K562 (cell line): Measurements from ENCODE around the gene CD79A. TPM values are rescaled to one million over a fixed set of nuclear protein-coding genes. Genes with fewer than 3 reads are reported as not detected.

Source experiments
- ATAC-seq: fragments of 200-7000 bp; cut with Tn5 transposase; 3 replicates; pipeline ENCODE4 v1.9.1; 2020; ENCODE audit warnings: moderate library complexity
- BruUV-seq: library from RNA; stranded (reverse); fragments of 400-500 nt; replicated peaks from 2 replicates; lab custom pipeline; 2021; lab: Mats Ljungman, UMichigan
- CTCF ChIA-PET: fragments of 300-600 bp; formaldehyde crosslinking; extraction: SDS; loops from one replicate; lab custom pipeline; 2021; ENCODE audit warnings: low intra/inter-chr PET ratio; lab: Yijun Ruan, JAX
- POLR2A ChIA-PET: fragments of 300-600, 350-650 bp; sonication (Branson Sonifier 250); formaldehyde crosslinking; extraction: SDS; loops from one replicate; lab custom pipeline; 2021; ENCODE audit warnings: antibody characterized with exemption, inconsistent platforms; lab: Yijun Ruan, JAX
- DNase-seq, 4 experiments: peaks; one replicate each; pipeline versions ENCODE4 v3.0.0 to v3.0.0-alpha.2; 2011 to 2018; ENCODE audit warnings: low spot score in 3 of 4, mixed read lengths in 3 of 4; ENCODE audit errors: extremely low read depth in 1 of 4
- FAIRE-seq: peaks from 2 replicates; lab custom pipeline; 2011; peaks lifted over from hg19 to GRCh38; lab: Jason Lieb, UNC
- H2AFZ ChIP-seq: 2 replicates; pipeline ENCODE4 v1.6.0; 2011; ENCODE audit warnings: low read depth, low read length, control low read depth, inconsistent platforms
- H3K27ac ChIP-seq: fragments of 200-600 bp; 3 replicates; pipeline ENCODE4 v1.8.0; 2011; ENCODE audit warnings: low read depth, mild to moderate bottlenecking, control low read depth, inconsistent platforms, low read length, moderate library complexity, mixed read lengths; ENCODE audit errors: extremely low read depth
- H3K27me3 ChIP-seq, 2 experiments: fragments of 300-600 bp in 1 of 2; 2 replicates in 1 of 2; 3 replicates in 1 of 2; pipeline versions ENCODE4 v1.6.0 to v1.8.0; 2011; ENCODE audit warnings: inconsistent platforms in 2 of 2, low read length in 2 of 2, mild to moderate bottlenecking in 1 of 2, mixed read lengths in 1 of 2, moderate library complexity in 1 of 2; ENCODE audit not compliant: control insufficient read depth in 2 of 2, insufficient read depth in 2 of 2
- H3K36me3 ChIP-seq: fragments of 300-600 bp; 3 replicates; pipeline ENCODE4 v1.8.0; 2011; ENCODE audit warnings: mild to moderate bottlenecking, low read length, inconsistent platforms; ENCODE audit not compliant: control insufficient read depth, insufficient read depth
- H3K4me1 ChIP-seq, 2 experiments: fragments of 200-600 bp in 1 of 2; replicated peaks in 1 of 2; 2 replicates in 1 of 2; 3 replicates in 1 of 2; pipeline versions ENCODE4 v1.5.1 to v1.8.0; 2011; ENCODE audit warnings: inconsistent platforms in 2 of 2, low read length in 2 of 2, mild to moderate bottlenecking in 1 of 2, mixed read lengths in 1 of 2, moderate library complexity in 1 of 2; ENCODE audit not compliant: control insufficient read depth in 2 of 2, insufficient read depth in 2 of 2
- H3K4me2 ChIP-seq: 2 replicates; pipeline ENCODE4 v1.6.1; 2011; ENCODE audit warnings: low read length, control low read depth, inconsistent platforms, mixed read lengths; ENCODE audit not compliant: insufficient read depth
- H3K4me3 ChIP-seq: fragments of 200-600 bp; sonication (generic), shearing (Covaris generic); 2 replicates; pipeline ENCODE4 v1.5.1; 2016; ENCODE audit warnings: control low read depth, inconsistent platforms
- H3K79me2 ChIP-seq: fragments of 200-600 bp; 3 replicates; pipeline ENCODE4 v1.8.0; 2011; ENCODE audit warnings: low read length, inconsistent platforms; ENCODE audit not compliant: control insufficient read depth, insufficient read depth
- H3K9ac ChIP-seq, 2 experiments: 2 replicates each; pipeline versions ENCODE4 v1.6.0 to v1.6.1; 2011; ENCODE audit warnings: low read depth in 2 of 2, low read length in 2 of 2, control low read depth in 1 of 2, inconsistent platforms in 1 of 2, mild to moderate bottlenecking in 1 of 2, mixed read lengths in 1 of 2; ENCODE audit not compliant: insufficient read depth in 1 of 2
- H3K9me1 ChIP-seq: one replicate; pipeline ENCODE4 v1.6.0; 2011; ENCODE audit warnings: inconsistent platforms, mild to moderate bottlenecking, low read length, moderate library complexity; ENCODE audit not compliant: control insufficient read depth, insufficient read depth
- H3K9me3 ChIP-seq: replicated peaks from 2 replicates; pipeline ENCODE4 v1.5.1; 2011; ENCODE audit warnings: low read depth, low read length, inconsistent platforms; ENCODE audit not compliant: control insufficient read depth, insufficient read depth
- H4K20me1 ChIP-seq: replicated peaks from 2 replicates; pipeline ENCODE4 v1.6.1; 2011; ENCODE audit warnings: low read length, inconsistent platforms, mixed read lengths; ENCODE audit not compliant: control insufficient read depth, insufficient read depth
- CBX3 ChIP-seq, 2 experiments: IDR thresholded peaks; 1 replicate in 1 of 2; 2 replicates in 1 of 2; pipeline ENCODE4 v1.6.1; 2012; ENCODE audit warnings: inconsistent platforms in 2 of 2, low read length in 2 of 2, borderline replicate concordance in 1 of 2, control low read depth in 1 of 2
- E2F6 ChIP-seq, 2 experiments: IDR thresholded peaks; 2 replicates each; pipeline ENCODE4 v1.6.1; 2011; ENCODE audit warnings: borderline replicate concordance in 1 of 2, control low read depth in 1 of 2, low read depth in 1 of 2, low read length in 1 of 2, mild to moderate bottlenecking in 1 of 2, mixed read lengths in 1 of 2, moderate library complexity in 1 of 2; ENCODE audit not compliant: insufficient read depth in 1 of 2, insufficient read length in 1 of 2, poor library complexity in 1 of 2, severe bottlenecking in 1 of 2; ENCODE audit errors: extremely low read depth in 1 of 2
- L3MBTL2 ChIP-seq: fragments of 450-650 bp; IDR thresholded peaks from 2 replicates; pipeline ENCODE4 v1.6.1; 2016; ENCODE audit warnings: mild to moderate bottlenecking, moderate library complexity
- MGA ChIP-seq: fragments of 450-650 bp; IDR thresholded peaks from 2 replicates; pipeline ENCODE4 v1.6.1; 2016; ENCODE audit warnings: mild to moderate bottlenecking, moderate library complexity
- ZNF277 ChIP-seq: fragments of 250-450 bp; sonication (Bioruptor Pico); IDR thresholded peaks from 2 replicates; pipeline ENCODE4 v1.8.0; 2022; ENCODE audit warnings: inconsistent platforms, mild to moderate bottlenecking, moderate library complexity, borderline replicate concordance
- WGBS: fragments of 100-300 bp; shearing (Covaris generic); methylation state at CpG from one replicate; pipeline ENCODE4 v1.1.6; 2016; ENCODE audit warnings: low coverage, mixed read lengths; ENCODE audit not compliant: insufficient coverage; ENCODE audit errors: missing lambda C conversion rate; 5-methylcytosine and 5-hydroxymethylcytosine counted together
- in situ Hi-C: fragments of 300-500 bp; cut with MboI; formaldehyde crosslinking; loops from 4 replicates; pipeline ENCODE4 v1.15.0; 2018; ENCODE audit warnings: inconsistent platforms, mixed read lengths
- intact Hi-C: fragments of 100-400 bp; cut with micrococcal nuclease; formaldehyde crosslinking; loops from 2 replicates; pipeline ENCODE4 v1.14.2; 2022
- polyA plus RNA-seq, 8 experiments: library from polyadenylated mRNA; depleted of rRNA in 4 of 8; stranded (reverse) in 5 of 8; unstranded in 3 of 8; fragments of >200 nt; fragmentation: Nextera tagmentation in 2 of 8; fragmentation: Illumina TruSeq in 1 of 8; extraction: Ambion mirVana in 2 of 8; extraction: Trizol in 1 of 8; gene quantifications; 2 replicates each; pipeline versions ENCODE4 v1.2.1 to v1.2.3, GENCODE V29; 2011 to 2014; ENCODE audit warnings: inconsistent platforms in 1 of 8, missing spikeins in 1 of 8
- total RNA-seq, 7 experiments: library from RNA; depleted of rRNA in 6 of 7; stranded (reverse); fragments of >200 nt in 6 of 7; fragmentation: Illumina TruSeq in 2 of 7; extraction: Trizol in 2 of 7; gene quantifications; 2 replicates each; pipeline versions ENCODE4 v1.2.1 to v1.2.3, GENCODE V29; 2011 to 2021; ENCODE audit warnings: low replicate concordance in 1 of 7
- TF ChIP-seq, protein P1 (sequence below): sonication (generic); formaldehyde crosslinking; IDR thresholded peaks from 2 replicates; pipeline ENCODE4 v1.9.0; 2022; ENCODE audit warnings: mild to moderate bottlenecking, missing genetic modification reagents

The CD79A gene
- total and polyA plus RNA-seq, 9 of the 15 experiments (the other 6 are each of a cell fraction or from before 2014, with no cell fraction given), result 0.04 to 0.72 (median 0.17) TPM; not detected in 3

DNA sequence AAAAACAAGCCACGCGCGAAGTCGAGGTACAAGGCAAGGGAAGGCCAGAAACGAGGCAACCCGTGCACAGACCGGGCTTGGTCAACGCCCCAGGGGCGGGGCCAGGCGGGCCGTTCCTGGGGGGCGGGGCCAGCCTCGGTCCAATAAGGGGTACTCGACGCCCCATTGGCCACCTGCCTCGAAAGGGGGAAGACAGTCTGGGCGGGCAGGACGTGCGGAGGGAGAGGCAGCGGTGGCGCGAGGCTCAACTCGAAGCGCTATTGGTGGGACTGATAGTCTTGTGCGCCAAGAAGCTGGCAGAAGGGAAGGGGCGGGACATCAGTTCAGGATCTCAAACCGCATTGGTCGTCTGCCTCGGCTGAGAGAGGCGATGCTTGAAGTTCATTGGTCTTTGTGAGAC is 32.5 kb upstream of the CD79A start, which contains the start of gene LYPD4:
Gene LYPD4, minus strand, starts transcription at position 83 of the 400 bp plus-strand sequence. CDS start 5,398 bp downstream, outside the sequence.
- peak; percentile 69 for ATAC-seq
- TF ChIP-seq ZNF277 (CRISPR knock-in tag) (no peak), MGA (peak; percentile 62), CBX3 (IDR thresholded peaks at IDR 0.05; ENCODE audit: borderline replicate concordance in 1 of 2, low read length in 2 of 2) (peak in 1 of 2 experiments; percentile 20; a peak in 1 of 3 replicates), L3MBTL2 (peak; percentile 79), E2F6 (IDR thresholded peaks at IDR 0.05; ENCODE audit: borderline replicate concordance in 1 of 2, extremely low read depth in 1 of 2, insufficient read depth in 1 of 2, insufficient read length in 1 of 2, low read depth in 1 of 2, low read length in 1 of 2, poor library complexity in 1 of 2, severe bottlenecking in 1 of 2) (peak; percentile 83 to 85)
- TF ChIP-seq, protein P1, sequence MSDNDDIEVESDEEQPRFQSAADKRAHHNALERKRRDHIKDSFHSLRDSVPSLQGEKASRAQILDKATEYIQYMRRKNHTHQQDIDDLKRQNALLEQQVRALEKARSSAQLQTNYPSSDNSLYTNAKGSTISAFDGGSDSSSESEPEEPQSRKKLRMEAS (CRISPR knock-in tag), result no peak

More for the DNA sequence above, 32.5 kb upstream of the CD79A start, which contains the start of gene LYPD4:
- no peak within 1 kb of the TSS for H3K27ac ChIP-seq
- H2AFZ ChIP-seq, result peak within 1 kb of the TSS; percentile 66
- intact Hi-C loops, result no loop called here
- no peak for FAIRE-seq
- H4K20me1 ChIP-seq, result no peaks in the 10 kb centered on the region
- no peak within 1 kb of the TSS; a peak in 1 of 4 replicates for H3K9ac ChIP-seq
- in situ Hi-C loops, result no loop called here
- no peaks in the 10 kb centered on the region for H3K27me3 ChIP-seq
- H3K79me2 ChIP-seq, result no peaks in the 10 kb centered on the region
- H3K9me3 ChIP-seq, result peaks cover 2% of the 10 kb centered on the region; the same call in 1 of the 2 replicates
- no peak within 1 kb of the TSS for H3K4me3 ChIP-seq
- BruUV-seq, result no TSS peak
- CTCF ChIA-PET, result no interaction called here
- no peaks in the 10 kb centered on the region for H3K9me1 ChIP-seq
- POLR2A ChIA-PET, result interaction anchor here (1.4 kb wide), 1 partner anchor 15 kb away, joined by 6 read pairs; the partner anchor contains the start of gene RPS19
- H3K36me3 ChIP-seq, result no peaks in the 10 kb centered on the region
- H3K4me2 ChIP-seq, result peak within 1 kb of the TSS; percentile 53
- DNase-seq, result peak in 3 of 4 experiments; percentile 51 to 65 (median 55)
- H3K4me1 ChIP-seq, result peaks cover 22 to 31% of the 10 kb centered on the region in 2 experiments; a peak in 4 of 5 replicates
- 74% methylated on average over 23 of the region's 30 CpGs for WGBS
